K562 (cell line): ENCODE results near the gene RPP21. TPM values are rescaled to one million over a fixed set of nuclear protein-coding genes. Genes with fewer than 3 reads are reported as not detected.
A peak's percentile ranks its signal among the peaks of the same experiment; 100 is the strongest.

Experiments
- BRD4 ChIP-seq: fragments of 200-600 bp; sonication (generic); IDR thresholded peaks from 2 replicates; pipeline ENCODE4 v1.6.1; 2017; ENCODE audit warnings: inconsistent platforms
- CREBBP ChIP-seq: IDR thresholded peaks from one replicate; pipeline ENCODE4 v1.6.1; 2012; ENCODE audit warnings: low read depth, mild to moderate bottlenecking, control low read depth, inconsistent platforms, low read length
- CREM ChIP-seq: IDR thresholded peaks from 2 replicates; pipeline ENCODE4 v1.6.1; 2014; ENCODE audit warnings: antibody characterized with exemption, low read depth
- CTCF ChIP-seq, 3 experiments: IDR thresholded peaks in 2 of 3; conservative IDR thresholded peaks in 1 of 3; 2 replicates each; pipeline ENCODE4 v1.5.1; 2011 to 2012; ENCODE audit warnings: low read length in 3 of 3, mild to moderate bottlenecking in 3 of 3, control low read depth in 2 of 3, improper control_type of control experiment in 1 of 3, inconsistent platforms in 1 of 3, low read depth in 1 of 3, mixed read lengths in 1 of 3, moderate library complexity in 1 of 3; ENCODE audit not compliant: insufficient read depth in 2 of 3
- E2F1 ChIP-seq: sonication (generic); formaldehyde crosslinking; IDR thresholded peaks from 2 replicates; pipeline ENCODE4 v1.8.1; 2023; ENCODE audit warnings: mild to moderate bottlenecking, missing genetic modification reagents, moderate library complexity
- ETV5 ChIP-seq: sonication (generic); formaldehyde crosslinking; IDR thresholded peaks from 2 replicates; pipeline ENCODE4 v1.4.0; 2020; ENCODE audit warnings: low read depth, mild to moderate bottlenecking, missing genetic modification reagents
- GTF2E2 ChIP-seq: fragments of 200-800 bp; sonication (Bioruptor generic); IDR thresholded peaks from 2 replicates; pipeline ENCODE4 v1.6.1; 2016; ENCODE audit warnings: missing genetic modification characterization, missing compliant biosample characterization
- HDAC3 ChIP-seq: fragments of 450-650 bp; IDR thresholded peaks from 2 replicates; pipeline ENCODE4 v1.6.1; 2018; ENCODE audit warnings: borderline replicate concordance, mild to moderate bottlenecking, moderate library complexity; ENCODE audit not compliant: partially characterized antibody
- IRF2 ChIP-seq: sonication (generic); formaldehyde crosslinking; IDR thresholded peaks from 2 replicates; pipeline ENCODE4 v1.8.1; 2022; ENCODE audit warnings: mild to moderate bottlenecking, missing genetic modification reagents
- KLF1 ChIP-seq: fragments of 450-650 bp; IDR thresholded peaks from 2 replicates; pipeline ENCODE4 v1.6.1; 2016; ENCODE audit warnings: missing genetic modification characterization, missing compliant biosample characterization
- MECOM ChIP-seq: fragments of 250-450 bp; sonication (Bioruptor Pico); IDR thresholded peaks from 2 replicates; pipeline ENCODE4 v1.8.0; 2022; ENCODE audit warnings: inconsistent platforms
- MEIS2 ChIP-seq: fragments of 450-650 bp; IDR thresholded peaks from 2 replicates; pipeline ENCODE4 v1.6.1; 2014; ENCODE audit warnings: mild to moderate bottlenecking; ENCODE audit not compliant: partially characterized antibody
- MLLT1 ChIP-seq, 2 experiments: fragments of 450-650 bp; IDR thresholded peaks; 2 replicates each; pipeline ENCODE4 v1.6.1; 2016
- NCOA4 ChIP-seq: fragments of 450-650 bp; IDR thresholded peaks from 2 replicates; pipeline ENCODE4 v1.6.1; 2018; ENCODE audit warnings: mild to moderate bottlenecking; ENCODE audit not compliant: partially characterized antibody
- POLR3G ChIP-seq: IDR thresholded peaks from 2 replicates; pipeline ENCODE4 v1.6.1; 2011; ENCODE audit not compliant: insufficient read length, insufficient replicate concordance; ENCODE audit errors: extremely low read depth
- PYGO2 ChIP-seq: fragments of 450-650 bp; IDR thresholded peaks from 2 replicates; pipeline ENCODE4 v1.6.1; 2016; ENCODE audit warnings: mild to moderate bottlenecking, missing genetic modification characterization, moderate library complexity, missing compliant biosample characterization
- RFX1 ChIP-seq: fragments of 450-650 bp; IDR thresholded peaks from 2 replicates; pipeline ENCODE4 v1.6.1; 2016; ENCODE audit warnings: mild to moderate bottlenecking, moderate library complexity
- RFX5 ChIP-seq: IDR thresholded peaks from 2 replicates; pipeline ENCODE4 v1.6.1; 2011; ENCODE audit warnings: low read depth, mild to moderate bottlenecking, improper control_type of control experiment, low read length
- STAG1 ChIP-seq: sonication (generic); formaldehyde crosslinking; IDR thresholded peaks from 2 replicates; pipeline ENCODE4 v1.5.0; 2020; ENCODE audit warnings: missing genetic modification reagents, borderline replicate concordance
- TSC22D4 ChIP-seq: fragments of 450-650 bp; IDR thresholded peaks from 2 replicates; pipeline ENCODE4 v1.6.1; 2016; ENCODE audit warnings: missing genetic modification characterization, missing biosample characterization, control low read depth
- ZFPM2 ChIP-seq: fragments of 250-450 bp; sonication (Bioruptor Pico); IDR thresholded peaks from 2 replicates; pipeline ENCODE4 v1.5.1; 2022; ENCODE audit warnings: mild to moderate bottlenecking
- ZNF121 ChIP-seq: sonication (generic); formaldehyde crosslinking; conservative IDR thresholded peaks from 2 replicates; pipeline ENCODE4 v1.8.0; 2022; ENCODE audit warnings: missing genetic modification reagents
- ZNF124 ChIP-seq: sonication (generic); formaldehyde crosslinking; IDR thresholded peaks from 2 replicates; pipeline ENCODE4 v1.8.1; 2022; ENCODE audit warnings: missing genetic modification reagents
- ZNF3 ChIP-seq: fragments of 250-450 bp; sonication (Bioruptor Pico); IDR thresholded peaks from 2 replicates; pipeline ENCODE4 v1.5.0; 2021; ENCODE audit warnings: mild to moderate bottlenecking, moderate library complexity
- polyA plus RNA-seq, 8 experiments: library from polyadenylated mRNA; depleted of rRNA in 4 of 8; stranded (reverse) in 5 of 8; unstranded in 3 of 8; fragments of >200 nt; fragmentation: Nextera tagmentation in 2 of 8; fragmentation: Illumina TruSeq in 1 of 8; extraction: Ambion mirVana in 2 of 8; extraction: Trizol in 1 of 8; gene quantifications; 2 replicates each; pipeline versions ENCODE4 v1.2.1 to v1.2.3, GENCODE V29; 2011 to 2014; ENCODE audit warnings: inconsistent platforms in 1 of 8, missing spikeins in 1 of 8
- total RNA-seq, 7 experiments: library from RNA; depleted of rRNA in 6 of 7; stranded (reverse); fragments of >200 nt in 6 of 7; fragmentation: Illumina TruSeq in 2 of 7; extraction: Trizol in 2 of 7; gene quantifications; 2 replicates each; pipeline versions ENCODE4 v1.2.1 to v1.2.3, GENCODE V29; 2011 to 2021; ENCODE audit warnings: low replicate concordance in 1 of 7

The RPP21 gene
- total and polyA plus RNA-seq, 9 of the 15 experiments (the other 6 are each of a cell fraction or from before 2014, with no cell fraction given) = 62.1 to 362 (median 166) TPM

GRCh38 chr6:30344191-30344867 lies 627 bp upstream of the RPP21 start (continued):
- TF ChIP-seq MECOM (CRISPR knock-in tag) (no peak), STAG1 (CRISPR knock-in tag) (no peak), IRF2 (CRISPR knock-in tag) (no peak), RFX5 (no peak), POLR3G (no peak), PYGO2 (no peak), KLF1 (tag) (no peak), CREBBP (no peak), CREM (peak; percentile 56; the same call in 1 of the 2 replicates), ETV5 (no peak), MLLT1 (IDR thresholded peaks at IDR 0.05) (no peak), ZFPM2 (CRISPR knock-in tag) (no peak), BRD4 (0 out of 2 replicates have a peak, but pooled peaks have one; percentile 34), E2F1 (CRISPR knock-in tag) (no peak), MEIS2 (peak; percentile 27), CTCF (IDR thresholded peaks at IDR 0.05 in 2 of 3, conservative IDR thresholded peaks at IDR 0.05 in 1 of 3; ENCODE audit: insufficient read depth in 2 of 3, low read depth in 1 of 3, low read length in 3 of 3) (no peak), HDAC3 (no peak), ZNF124 (CRISPR knock-in tag) (no peak), TSC22D4 (no peak), RFX1 (no peak; the same call in 1 of the 2 replicates), GTF2E2 (tag) (no peak), NCOA4 (no peak), ZNF3 (CRISPR knock-in tag) (no peak), ZNF121 (CRISPR knock-in tag) (no peak)
